ENCODE data around the gene PDAP1.

- no peak for TF ChIP-seq CTCF (IDR thresholded peaks at IDR 0.05; ENCODE audit: low read depth, low read length)
- TF ChIP-seq EZH2phosphoT487 (IDR thresholded peaks at IDR 0.05; ENCODE audit: low read depth) = no peak
Measured at GRCh38 chr7:99422625-99423024, 14.2 kb upstream of the PDAP1 start.

All from OCI-LY3 (cell line).